ENCODE results near the gene DNAJC3. TPM values are rescaled to one million over a fixed set of nuclear protein-coding genes. Genes with fewer than 3 reads are reported as not detected.

DNAJC3 gene
- total RNA-seq, 1 donor from 2014 or later = 31.6 TPM

GRCh38 chr13:95833126-95833525 lies 156.2 kb downstream of the DNAJC3 start:
- intact Hi-C loops (cut with micrococcal nuclease) = loop anchor here (5.0 kb wide), 1 partner anchor 356 kb away; no protein-coding TSS in a partner anchor

DNA sequence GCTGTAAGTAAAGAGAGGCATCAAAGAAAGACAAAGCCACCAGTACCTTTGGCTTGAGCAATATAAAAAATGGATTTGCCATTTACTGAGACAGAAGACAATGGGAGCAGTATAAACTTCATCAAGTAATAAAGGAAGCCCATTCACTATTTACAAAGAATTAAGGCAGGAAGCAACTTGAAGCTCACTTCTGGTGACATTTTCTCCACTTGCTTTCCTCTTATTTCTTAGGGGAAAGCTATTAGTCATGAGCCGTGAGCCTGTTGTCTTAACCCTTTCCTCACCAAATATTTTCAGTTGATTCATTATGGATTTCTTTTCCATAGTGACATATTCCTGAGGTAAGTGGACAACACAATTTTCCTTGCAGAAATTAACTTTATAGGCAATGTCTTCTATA lies 156.8 kb downstream of the DNAJC3 start:
- intact Hi-C loops (cut with micrococcal nuclease) = loop anchor here (1.0 to 5.0 kb wide), 4 partner anchors 209 to 356 kb away; no protein-coding TSS in a partner anchor

DNA sequence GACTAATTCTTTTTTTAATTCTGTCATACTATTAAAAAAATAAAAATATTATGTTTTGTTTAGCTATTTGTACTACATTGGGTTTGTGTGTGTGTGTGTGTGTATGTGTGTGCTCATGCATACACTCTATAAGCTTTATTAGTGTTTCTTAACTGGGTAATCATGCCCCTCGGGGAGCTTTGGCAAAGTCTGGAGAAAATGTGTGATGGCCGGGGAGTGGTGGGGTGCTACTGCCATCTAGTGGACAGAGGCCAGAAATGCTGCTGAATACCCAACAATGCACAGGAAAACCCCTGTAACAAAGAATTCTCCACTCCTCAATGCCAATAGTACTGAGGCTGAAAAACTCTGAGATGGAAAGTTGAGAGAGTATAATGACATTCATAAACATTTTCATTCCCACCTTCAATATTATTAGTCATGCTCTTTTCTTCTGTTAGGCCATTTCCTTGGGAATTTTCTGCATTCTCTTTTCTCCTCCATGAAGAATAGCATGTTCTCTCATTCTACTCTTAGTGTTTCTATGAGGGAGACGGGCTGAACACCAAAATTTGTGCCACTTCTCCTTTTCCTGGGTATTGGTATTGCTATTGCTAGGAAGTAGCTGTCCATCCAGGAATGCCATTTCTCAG lies 157.3 kb downstream of the DNAJC3 start:
- intact Hi-C loops (cut with micrococcal nuclease) = loop anchor here (1.0 to 5.0 kb wide), 4 partner anchors 210 to 357 kb away; no protein-coding TSS in a partner anchor

- intact Hi-C loops (cut with micrococcal nuclease) = no loop called here
Measured at GRCh38 chr13:95841894-95842293, 165.0 kb downstream of the DNAJC3 start.

GRCh38 chr13:95842898-95843297 lies 166.0 kb downstream of the DNAJC3 start:
- intact Hi-C loops (cut with micrococcal nuclease) = no loop called here

Other genes starting within 250 kb of the DNAJC3 start
- not detected in 2 replicates for gene CLDN10, start 124.4 kb upstream of the DNAJC3 start, total RNA-seq
- gene DZIP1, start 32.4 kb upstream of the DNAJC3 start, total RNA-seq = 0.11 and 0.39 TPM in 2 replicates

Data from T-helper 2 cell treated with Interferon-gamma antibody and Interleukin-4, amounts not matched to agents 100 ng/mL and 5 ng/mL, for 36 hours (primary cell).